ENCODE data around the gene PID1.

Gene PID1

DNA sequence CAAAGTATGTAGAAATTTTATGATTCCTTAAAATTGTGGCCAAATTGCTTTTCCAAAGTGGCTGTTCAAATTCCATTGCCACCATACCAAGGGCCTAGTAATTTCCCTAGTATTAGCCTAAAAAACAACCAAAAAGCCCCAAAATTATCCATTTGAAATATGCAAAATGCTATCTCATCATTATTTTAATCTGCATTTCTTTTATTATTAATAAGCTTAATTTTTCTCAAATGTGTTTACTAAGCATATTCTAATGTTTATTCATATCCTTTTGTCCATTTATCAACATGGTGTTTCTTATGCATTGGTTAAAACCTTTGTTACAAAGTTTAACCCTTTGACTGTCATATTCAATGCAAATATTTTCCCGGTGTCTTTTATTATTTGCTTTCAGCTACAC lies 48.0 kb downstream of the PID1 start:
- DNase-seq (ENCODE audit: low read depth): no peak
- TF ChIP-seq, protein P1, sequence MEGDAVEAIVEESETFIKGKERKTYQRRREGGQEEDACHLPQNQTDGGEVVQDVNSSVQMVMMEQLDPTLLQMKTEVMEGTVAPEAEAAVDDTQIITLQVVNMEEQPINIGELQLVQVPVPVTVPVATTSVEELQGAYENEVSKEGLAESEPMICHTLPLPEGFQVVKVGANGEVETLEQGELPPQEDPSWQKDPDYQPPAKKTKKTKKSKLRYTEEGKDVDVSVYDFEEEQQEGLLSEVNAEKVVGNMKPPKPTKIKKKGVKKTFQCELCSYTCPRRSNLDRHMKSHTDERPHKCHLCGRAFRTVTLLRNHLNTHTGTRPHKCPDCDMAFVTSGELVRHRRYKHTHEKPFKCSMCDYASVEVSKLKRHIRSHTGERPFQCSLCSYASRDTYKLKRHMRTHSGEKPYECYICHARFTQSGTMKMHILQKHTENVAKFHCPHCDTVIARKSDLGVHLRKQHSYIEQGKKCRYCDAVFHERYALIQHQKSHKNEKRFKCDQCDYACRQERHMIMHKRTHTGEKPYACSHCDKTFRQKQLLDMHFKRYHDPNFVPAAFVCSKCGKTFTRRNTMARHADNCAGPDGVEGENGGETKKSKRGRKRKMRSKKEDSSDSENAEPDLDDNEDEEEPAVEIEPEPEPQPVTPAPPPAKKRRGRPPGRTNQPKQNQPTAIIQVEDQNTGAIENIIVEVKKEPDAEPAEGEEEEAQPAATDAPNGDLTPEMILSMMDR (IDR thresholded peaks at IDR 0.05; ENCODE audit: insufficient read depth, low read depth, low read length, missing control alignments): no peak
- H3K4me3 ChIP-seq (ENCODE audit: low read length): no peak overlapping the region

DNA sequence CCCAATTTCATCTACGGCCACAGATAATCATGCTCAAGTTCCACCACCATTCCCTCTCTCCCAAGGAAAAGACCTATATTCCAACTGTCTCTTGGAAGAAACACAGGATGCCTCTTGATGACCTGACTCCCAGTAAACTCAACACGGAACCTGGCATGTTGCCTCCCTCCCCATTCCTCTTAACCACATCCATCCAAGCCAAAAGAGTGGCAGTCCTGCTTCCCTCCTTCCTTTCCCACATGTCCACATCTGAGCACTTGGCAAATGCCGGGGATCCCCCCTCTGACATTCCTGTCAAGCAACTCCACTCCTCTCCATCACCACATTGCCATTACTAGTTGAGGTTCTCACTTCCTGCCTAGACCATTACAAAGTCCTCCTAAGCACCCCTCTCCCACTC lies 49.4 kb downstream of the PID1 start:
- TF ChIP-seq, protein P1 (IDR thresholded peaks at IDR 0.05; ENCODE audit: insufficient read depth, low read depth, low read length, missing control alignments): no peak
- DNase-seq (ENCODE audit: low read depth): no peak
- H3K4me3 ChIP-seq (ENCODE audit: low read length): no peak overlapping the region

DNA sequence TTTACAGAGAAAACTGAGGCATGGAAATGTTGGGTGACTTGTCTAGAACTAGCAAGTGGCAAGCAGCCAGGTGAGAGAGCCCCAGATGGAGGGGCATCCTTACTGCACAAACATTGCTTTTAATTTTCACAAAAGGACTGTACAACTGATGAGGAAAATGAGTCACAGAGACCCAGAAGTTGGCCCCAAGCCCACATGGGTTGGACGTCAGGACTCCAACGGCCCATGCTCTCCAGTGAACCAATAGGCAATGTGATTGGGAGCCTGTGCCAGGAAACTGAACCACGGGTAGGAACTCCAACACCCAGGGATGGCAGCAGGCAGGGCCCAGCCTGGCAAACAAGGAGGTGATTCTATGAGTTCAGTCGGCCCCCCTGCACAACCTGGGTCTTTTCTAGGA lies 50.8 kb downstream of the PID1 start:
- TF ChIP-seq, protein P1 (IDR thresholded peaks at IDR 0.05; ENCODE audit: insufficient read depth, low read depth, low read length, missing control alignments): no peak
- H3K4me3 ChIP-seq (ENCODE audit: low read length): no peak overlapping the region
- peak; percentile 2 for DNase-seq (ENCODE audit: low read depth)

DNA sequence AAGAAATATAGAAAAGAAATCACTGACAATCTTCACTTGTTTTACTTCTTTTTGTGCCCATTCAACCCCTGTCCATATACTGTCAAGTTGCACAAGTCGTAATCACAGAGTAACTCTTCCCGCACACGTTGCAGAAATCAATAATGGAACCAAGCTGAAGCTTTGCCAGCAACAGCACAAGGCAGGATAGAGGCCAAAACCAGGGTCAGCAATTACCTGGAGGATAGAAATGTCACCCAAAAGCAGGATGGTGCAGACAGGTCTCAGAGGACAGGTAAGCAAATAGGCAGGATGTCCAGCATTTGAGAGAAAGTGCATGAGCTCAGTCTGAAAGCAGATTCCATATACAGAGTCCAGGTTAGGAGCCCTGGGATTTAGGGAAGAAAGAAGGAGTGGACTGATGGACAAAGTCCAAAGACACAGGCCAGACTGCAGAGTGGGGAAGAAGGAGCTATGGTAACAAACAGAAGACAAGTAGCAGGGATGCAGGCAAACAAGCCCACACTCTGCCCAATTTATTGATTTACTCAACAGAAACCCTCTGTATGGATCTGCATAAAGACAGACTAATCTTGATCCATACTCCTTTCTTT lies 52.7 kb downstream of the PID1 start:
- no peak overlapping the region for H3K4me3 ChIP-seq (ENCODE audit: low read length)
- TF ChIP-seq, protein P1 (IDR thresholded peaks at IDR 0.05; ENCODE audit: insufficient read depth, low read depth, low read length, missing control alignments): no peak
- no peak for DNase-seq (ENCODE audit: low read depth)

DNA sequence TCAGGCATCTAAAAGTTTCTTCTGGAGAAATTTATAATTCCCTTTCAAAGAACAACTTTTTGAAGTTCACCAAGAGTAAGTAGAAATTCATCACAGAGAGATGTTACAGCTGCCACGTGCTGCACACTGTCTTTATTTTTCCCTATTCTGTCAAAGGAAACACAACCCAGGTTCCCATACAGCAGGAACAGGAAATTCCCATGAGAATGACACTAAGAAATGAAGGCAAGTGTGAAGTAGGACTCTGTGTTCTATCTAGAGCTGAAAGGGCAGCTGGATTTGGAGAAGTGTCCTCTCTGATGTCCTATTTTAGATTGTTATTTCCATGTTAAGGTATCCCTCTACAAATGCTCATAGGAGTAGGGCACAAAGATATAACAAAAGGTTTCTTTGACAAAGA lies 58.8 kb downstream of the PID1 start:
- no peak for DNase-seq (ENCODE audit: low read depth)
- no peak overlapping the region for H3K4me3 ChIP-seq (ENCODE audit: low read length)
- TF ChIP-seq, protein P1 (IDR thresholded peaks at IDR 0.05; ENCODE audit: insufficient read depth, low read depth, low read length, missing control alignments): no peak

DNA sequence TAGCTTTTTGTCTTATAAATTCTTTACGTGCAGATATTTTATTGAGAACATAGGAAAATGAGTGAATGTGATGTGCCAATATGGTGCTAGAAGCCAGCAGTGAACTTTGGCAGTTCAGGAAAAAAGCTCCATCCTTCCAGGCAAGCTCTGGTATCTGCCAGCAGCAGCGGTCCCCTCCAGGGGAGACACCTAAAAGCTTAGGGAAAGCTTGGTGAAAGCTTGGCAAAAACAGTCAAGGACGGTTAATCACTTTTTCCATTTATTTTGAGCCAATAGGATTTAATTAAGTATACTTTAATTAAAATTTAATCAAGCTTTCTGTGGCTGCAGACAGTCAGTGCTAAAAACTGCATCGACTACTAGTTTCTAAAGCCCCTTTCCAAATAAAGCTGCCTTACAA lies 60.4 kb downstream of the PID1 start:
- TF ChIP-seq, protein P1 (IDR thresholded peaks at IDR 0.05; ENCODE audit: insufficient read depth, low read depth, low read length, missing control alignments): no peak

DNA sequence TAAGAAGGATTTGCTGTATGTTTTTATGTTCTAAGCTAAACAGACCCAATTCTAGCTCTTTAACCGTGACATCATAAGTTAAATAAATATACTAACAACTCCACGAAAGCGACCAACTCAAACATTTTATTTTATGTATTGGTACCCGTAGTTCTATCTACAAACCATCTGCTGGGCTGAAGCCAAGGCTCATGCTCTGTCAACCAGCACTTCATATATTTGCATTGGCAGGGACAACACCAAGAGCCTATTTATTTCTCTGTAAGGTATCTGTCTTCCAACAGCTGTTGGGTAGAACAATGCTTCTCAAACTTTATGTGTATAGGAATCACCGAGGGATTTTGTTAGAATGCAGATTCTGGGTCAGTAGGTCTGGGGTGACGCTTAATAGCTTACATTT lies 64.5 kb downstream of the PID1 start:
- DNase-seq (ENCODE audit: low read depth): no peak
- H3K4me3 ChIP-seq (ENCODE audit: low read length): no peak overlapping the region
- TF ChIP-seq, protein P1 (IDR thresholded peaks at IDR 0.05; ENCODE audit: insufficient read depth, low read depth, low read length, missing control alignments): no peak

More for the DNA sequence above, 60.4 kb downstream of the PID1 start:
- H3K4me3 ChIP-seq (ENCODE audit: low read length): no peak overlapping the region
- no peak for DNase-seq (ENCODE audit: low read depth)
